Measurements from ENCODE around the gene XPO1.
A peak's percentile ranks its signal among the peaks of the same experiment; 100 is the strongest.

- TF ChIP-seq, protein P1, sequence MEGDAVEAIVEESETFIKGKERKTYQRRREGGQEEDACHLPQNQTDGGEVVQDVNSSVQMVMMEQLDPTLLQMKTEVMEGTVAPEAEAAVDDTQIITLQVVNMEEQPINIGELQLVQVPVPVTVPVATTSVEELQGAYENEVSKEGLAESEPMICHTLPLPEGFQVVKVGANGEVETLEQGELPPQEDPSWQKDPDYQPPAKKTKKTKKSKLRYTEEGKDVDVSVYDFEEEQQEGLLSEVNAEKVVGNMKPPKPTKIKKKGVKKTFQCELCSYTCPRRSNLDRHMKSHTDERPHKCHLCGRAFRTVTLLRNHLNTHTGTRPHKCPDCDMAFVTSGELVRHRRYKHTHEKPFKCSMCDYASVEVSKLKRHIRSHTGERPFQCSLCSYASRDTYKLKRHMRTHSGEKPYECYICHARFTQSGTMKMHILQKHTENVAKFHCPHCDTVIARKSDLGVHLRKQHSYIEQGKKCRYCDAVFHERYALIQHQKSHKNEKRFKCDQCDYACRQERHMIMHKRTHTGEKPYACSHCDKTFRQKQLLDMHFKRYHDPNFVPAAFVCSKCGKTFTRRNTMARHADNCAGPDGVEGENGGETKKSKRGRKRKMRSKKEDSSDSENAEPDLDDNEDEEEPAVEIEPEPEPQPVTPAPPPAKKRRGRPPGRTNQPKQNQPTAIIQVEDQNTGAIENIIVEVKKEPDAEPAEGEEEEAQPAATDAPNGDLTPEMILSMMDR (IDR thresholded peaks at IDR 0.05; ENCODE audit: poor library complexity, severe bottlenecking) = no peak
- TF ChIP-seq MXI1 (conservative IDR thresholded peaks at IDR 0.05; ENCODE audit: poor library complexity, severe bottlenecking) (peak; percentile 95), EZH2 (IDR thresholded peaks at IDR 0.05; ENCODE audit: borderline replicate concordance, insufficient read depth, low read length, poor library complexity, severe bottlenecking) (no peak), POLR2AphosphoS5 (IDR thresholded peaks at IDR 0.05) (peak; percentile 21), TAF1 (IDR thresholded peaks at IDR 0.05; ENCODE audit: low read depth) (no peak)
- TF ChIP-seq, protein P2, sequence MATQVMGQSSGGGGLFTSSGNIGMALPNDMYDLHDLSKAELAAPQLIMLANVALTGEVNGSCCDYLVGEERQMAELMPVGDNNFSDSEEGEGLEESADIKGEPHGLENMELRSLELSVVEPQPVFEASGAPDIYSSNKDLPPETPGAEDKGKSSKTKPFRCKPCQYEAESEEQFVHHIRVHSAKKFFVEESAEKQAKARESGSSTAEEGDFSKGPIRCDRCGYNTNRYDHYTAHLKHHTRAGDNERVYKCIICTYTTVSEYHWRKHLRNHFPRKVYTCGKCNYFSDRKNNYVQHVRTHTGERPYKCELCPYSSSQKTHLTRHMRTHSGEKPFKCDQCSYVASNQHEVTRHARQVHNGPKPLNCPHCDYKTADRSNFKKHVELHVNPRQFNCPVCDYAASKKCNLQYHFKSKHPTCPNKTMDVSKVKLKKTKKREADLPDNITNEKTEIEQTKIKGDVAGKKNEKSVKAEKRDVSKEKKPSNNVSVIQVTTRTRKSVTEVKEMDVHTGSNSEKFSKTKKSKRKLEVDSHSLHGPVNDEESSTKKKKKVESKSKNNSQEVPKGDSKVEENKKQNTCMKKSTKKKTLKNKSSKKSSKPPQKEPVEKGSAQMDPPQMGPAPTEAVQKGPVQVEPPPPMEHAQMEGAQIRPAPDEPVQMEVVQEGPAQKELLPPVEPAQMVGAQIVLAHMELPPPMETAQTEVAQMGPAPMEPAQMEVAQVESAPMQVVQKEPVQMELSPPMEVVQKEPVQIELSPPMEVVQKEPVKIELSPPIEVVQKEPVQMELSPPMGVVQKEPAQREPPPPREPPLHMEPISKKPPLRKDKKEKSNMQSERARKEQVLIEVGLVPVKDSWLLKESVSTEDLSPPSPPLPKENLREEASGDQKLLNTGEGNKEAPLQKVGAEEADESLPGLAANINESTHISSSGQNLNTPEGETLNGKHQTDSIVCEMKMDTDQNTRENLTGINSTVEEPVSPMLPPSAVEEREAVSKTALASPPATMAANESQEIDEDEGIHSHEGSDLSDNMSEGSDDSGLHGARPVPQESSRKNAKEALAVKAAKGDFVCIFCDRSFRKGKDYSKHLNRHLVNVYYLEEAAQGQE (IDR thresholded peaks at IDR 0.05; ENCODE audit: borderline replicate concordance) = no peak
Measured at GRCh38 chr2:61536572-61537276, 1.4 kb downstream of the XPO1 start.

Data from neural cell (in vitro differentiated cells).